Measurements from ENCODE around the gene MEF2C.

Gene MEF2C

GRCh38 chr5:88815050-88815789, 67.8 kb downstream of the MEF2C start:
- no peak for TF ChIP-seq CTCF (conservative IDR thresholded peaks at IDR 0.05; ENCODE audit: low read length)

DNA sequence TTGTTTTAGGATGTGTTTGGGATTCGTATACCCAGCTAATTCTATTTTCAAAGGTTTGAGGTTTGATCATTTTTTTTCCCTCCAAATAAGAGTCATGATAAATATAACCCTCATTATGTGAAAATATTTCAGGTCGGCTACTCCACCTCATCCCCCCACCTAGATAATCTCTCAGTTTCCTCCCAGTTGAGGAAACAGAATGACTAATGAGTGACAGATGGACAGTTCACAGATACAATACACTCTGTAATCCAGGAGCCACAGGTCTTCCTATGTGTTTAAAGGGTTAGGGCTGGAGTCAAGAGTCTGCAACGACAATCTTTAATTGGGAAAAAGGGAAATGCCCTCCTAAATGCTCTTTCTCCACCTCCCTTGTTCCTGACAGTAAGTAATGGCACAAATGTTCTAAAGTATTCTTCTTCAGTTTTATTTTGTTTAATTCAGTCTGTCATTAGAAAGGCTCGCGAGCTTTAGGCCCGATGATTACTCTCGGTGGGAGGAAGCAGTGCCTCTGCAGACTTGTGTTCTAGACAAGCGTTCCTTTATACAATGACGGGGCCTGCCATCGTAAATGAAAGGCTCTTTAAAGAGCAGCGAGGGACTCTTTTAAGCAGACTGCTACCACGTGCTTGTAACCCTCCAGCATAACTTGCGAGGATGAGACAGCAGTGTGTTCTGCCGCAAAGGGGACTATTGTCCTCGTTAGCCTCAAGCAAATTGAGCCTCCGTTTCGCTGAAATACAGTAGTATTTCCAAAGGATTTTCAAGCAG, 69.0 kb downstream of the MEF2C start:
- H3K4me3 ChIP-seq (ENCODE audit: low read length) = no peak overlapping the region
- TF ChIP-seq CTCF (conservative IDR thresholded peaks at IDR 0.05; ENCODE audit: low read length) = no peak
- no peak for DNase-seq (ENCODE audit: low read depth)

More at GRCh38 chr5:88815050-88815789, 67.8 kb downstream of the MEF2C start:
- DNase-seq (ENCODE audit: low read depth) = no peak
- no peak overlapping the region for H3K4me3 ChIP-seq (ENCODE audit: low read length)

DNA sequence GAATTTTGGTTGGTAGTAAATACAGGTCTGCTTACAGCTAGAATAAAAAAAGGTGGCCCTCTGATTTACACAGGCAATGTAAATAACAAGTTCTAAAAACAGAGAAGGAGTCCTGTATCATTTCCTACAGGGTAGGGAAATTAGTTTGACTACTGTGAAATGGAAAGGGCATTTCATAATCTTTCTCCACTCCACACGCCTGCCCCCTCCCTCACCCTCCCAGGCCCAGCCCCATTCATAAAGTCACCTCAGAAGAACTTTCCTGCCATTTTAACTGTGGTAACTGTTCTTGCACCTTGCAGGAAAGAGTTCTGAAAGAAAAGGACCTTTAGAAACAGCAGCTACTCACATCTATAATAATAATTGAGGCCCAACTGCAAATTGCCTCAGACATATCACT, 69.7 kb downstream of the MEF2C start:
- H3K4me3 ChIP-seq (ENCODE audit: low read length) = no peak overlapping the region
- no peak for DNase-seq (ENCODE audit: low read depth)

GRCh38 chr5:88808153-88808552, 74.8 kb downstream of the MEF2C start:
- no peak for TF ChIP-seq CTCF (conservative IDR thresholded peaks at IDR 0.05; ENCODE audit: low read length)
- no peak for DNase-seq (ENCODE audit: low read depth)
- H3K4me3 ChIP-seq (ENCODE audit: low read length) = no peak overlapping the region

More for the DNA sequence above, 69.7 kb downstream of the MEF2C start:
- no peak for TF ChIP-seq CTCF (conservative IDR thresholded peaks at IDR 0.05; ENCODE audit: low read length)

- no peak overlapping the region for H3K4me3 ChIP-seq (ENCODE audit: low read length)
- TF ChIP-seq CTCF (conservative IDR thresholded peaks at IDR 0.05; ENCODE audit: low read length) = no peak
- no peak for DNase-seq (ENCODE audit: low read depth)
Observed at GRCh38 chr5:88807327-88807726, 75.7 kb downstream of the MEF2C start.

DNA sequence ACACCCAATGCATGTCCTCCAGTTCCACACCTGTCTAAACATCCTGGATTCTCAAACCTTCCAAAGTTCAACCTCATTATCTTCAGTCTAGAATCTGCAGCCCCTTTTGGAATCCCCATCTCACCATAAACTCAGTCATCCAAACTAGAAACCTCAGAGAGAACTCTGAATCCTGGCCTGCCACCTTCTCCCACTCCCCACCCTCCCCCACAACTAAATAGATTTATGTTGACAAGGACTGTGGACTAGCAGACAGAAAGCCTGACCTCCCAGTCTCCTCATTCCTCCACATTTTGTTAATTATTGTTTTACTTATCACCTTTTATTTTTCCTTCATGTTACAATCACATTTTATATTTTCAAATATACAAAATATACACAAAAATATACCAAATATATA, 76.6 kb downstream of the MEF2C start:
- H3K4me3 ChIP-seq (ENCODE audit: low read length) = no peak overlapping the region
- no peak for TF ChIP-seq CTCF (conservative IDR thresholded peaks at IDR 0.05; ENCODE audit: low read length)
- DNase-seq (ENCODE audit: low read depth) = no peak

Data from AG10803 (cell line).